Suppressor macrophage treated with lipopolysaccharide for 1 hour (primary cell): ENCODE data around the gene CADM1.

Experiments
- DNase-seq, 3 donors: peaks; one replicate each; pipeline ENCODE4 v3.0.0-alpha.2; 2020 to 2022

Gene CADM1

GRCh38 chr11:115515647-115516395, 11.6 kb upstream of the CADM1 start:
- no peak for DNase-seq

- no peak for DNase-seq
These were observed 2.9 kb upstream of the CADM1 start for GRCh38 chr11:115506954-115507675.

- no peak for DNase-seq
These were observed 960 bp upstream of the CADM1 start for GRCh38 chr11:115505175-115505574.

- DNase-seq: no peak
These were observed 334 bp downstream of the CADM1 start for GRCh38 chr11:115503886-115504275.

DNA sequence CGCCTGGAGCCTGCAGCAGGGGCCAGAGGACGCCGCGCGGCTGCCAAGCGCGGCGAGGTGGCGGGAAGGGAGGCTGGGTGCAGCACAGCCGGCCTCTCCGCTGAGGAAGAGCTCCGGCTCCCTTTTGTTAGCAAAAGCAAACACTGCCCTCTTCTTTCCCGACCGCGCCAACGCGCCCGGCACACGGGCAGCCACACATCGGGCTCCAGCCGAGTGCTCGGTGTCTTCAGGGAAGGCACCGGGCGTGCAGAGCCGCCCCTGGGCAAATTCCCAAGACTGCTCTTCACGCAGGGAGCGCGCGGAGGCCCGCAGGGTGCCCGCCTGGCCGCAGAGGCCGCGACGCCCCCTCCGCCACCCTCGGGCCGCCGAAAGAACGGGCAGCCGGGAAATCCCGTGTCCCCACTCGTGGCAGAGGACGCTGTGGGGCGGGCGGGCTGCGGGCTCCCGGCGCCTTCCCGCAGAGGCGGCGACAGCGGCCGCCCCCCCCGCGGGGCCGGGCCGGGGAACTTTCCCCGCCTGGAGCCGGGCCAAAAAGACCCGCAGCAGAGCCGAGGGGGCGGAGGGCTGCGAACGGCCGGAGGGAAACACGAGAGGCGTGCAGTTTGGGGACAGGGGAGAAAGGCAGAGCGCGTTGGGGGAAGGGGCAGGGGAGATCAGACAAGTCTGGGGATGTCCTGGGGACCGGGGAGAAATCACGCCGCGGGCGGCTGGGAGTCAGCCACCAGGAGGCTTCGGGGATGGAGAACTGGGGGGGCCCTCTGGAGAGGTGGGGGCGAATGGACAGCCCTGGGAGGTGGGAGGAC, 931 bp downstream of the CADM1 start:
- peak; percentile 47 to 64 (median 48) for DNase-seq

- no peak for DNase-seq
These were observed 1.6 kb downstream of the CADM1 start for GRCh38 chr11:115502636-115503082.

DNA sequence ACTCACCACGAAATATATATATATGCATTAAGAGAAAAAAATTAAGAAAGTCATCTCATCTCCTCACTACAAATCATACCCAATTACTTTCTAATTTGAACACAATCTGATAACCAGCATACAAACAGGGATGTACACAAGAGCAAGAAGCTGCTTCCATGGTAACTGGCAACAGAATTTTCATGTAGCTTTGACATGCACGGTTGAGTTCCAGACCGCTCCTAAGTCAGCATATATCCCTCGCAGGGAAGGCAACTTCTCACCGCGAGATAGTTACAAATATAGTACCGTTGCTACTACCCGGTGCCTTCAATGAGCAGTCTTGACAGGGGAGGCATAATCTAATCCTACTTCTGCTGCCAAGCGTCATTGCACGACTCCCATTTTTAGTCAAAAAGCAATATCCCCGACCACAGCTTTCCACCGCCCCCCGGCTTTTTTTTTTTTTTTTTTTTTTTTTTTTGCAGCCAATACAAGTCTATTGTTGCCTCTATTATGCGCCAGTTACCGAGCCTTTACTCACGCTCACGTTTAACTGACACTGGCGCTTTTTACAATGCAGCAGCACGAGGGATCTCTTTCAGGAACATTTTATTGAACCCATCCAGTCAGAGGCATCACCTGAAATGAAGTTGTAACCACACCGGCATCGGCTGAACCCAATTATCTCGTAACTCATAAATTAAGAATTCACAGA, 2.2 kb downstream of the CADM1 start:
- DNase-seq: no peak

DNA sequence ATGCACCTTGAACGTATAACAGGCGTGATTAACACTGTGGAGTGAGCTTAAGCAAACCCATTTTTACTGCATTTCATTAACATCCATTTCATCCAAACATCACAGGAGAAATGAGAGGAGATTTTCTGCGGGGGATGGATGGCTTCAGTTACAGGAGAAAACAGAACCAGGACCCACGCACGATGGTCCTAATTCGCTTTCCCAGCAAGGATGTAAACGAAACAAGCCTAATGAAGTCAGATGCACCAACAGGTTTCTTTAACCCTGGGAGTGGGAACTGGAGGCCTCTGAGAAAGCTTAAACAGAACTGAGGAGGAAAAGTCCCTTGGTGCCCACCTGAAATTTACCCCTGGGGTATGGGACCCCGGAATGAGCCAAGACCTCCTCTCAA, 2.7 kb downstream of the CADM1 start:
- no peak for DNase-seq

GRCh38 chr11:115500547-115501501, 3.4 kb downstream of the CADM1 start:
- peak in 2 of 3 donors; percentile 17 to 47 for DNase-seq

DNA sequence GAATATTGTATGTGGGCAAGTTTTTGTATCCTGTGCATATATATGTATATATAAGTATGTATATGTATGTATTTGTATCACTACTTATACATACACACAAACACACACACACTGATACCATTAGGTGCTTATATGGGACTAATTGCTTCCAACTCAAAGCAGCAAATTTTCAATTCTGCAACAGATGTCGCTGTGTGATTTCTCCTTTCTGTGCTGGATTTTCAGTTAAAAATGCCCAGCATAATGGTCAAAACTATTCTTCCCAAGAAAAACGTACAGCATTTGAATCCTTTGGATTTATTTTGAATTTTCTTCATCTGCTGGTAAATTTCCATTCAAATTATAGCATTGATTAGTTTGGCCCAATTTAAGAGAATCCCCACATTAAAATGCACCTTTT, 4.3 kb downstream of the CADM1 start:
- no peak for DNase-seq

GRCh38 chr11:115499241-115499799, 4.9 kb downstream of the CADM1 start:
- DNase-seq: no peak

GRCh38 chr11:115498354-115498753, 5.9 kb downstream of the CADM1 start:
- DNase-seq: no peak

GRCh38 chr11:115497303-115497702, 6.9 kb downstream of the CADM1 start:
- no peak for DNase-seq

- DNase-seq: no peak
These were observed 7.3 kb downstream of the CADM1 start for GRCh38 chr11:115496892-115497291.

GRCh38 chr11:115493905-115494304, 10.3 kb downstream of the CADM1 start:
- DNase-seq: no peak

DNA sequence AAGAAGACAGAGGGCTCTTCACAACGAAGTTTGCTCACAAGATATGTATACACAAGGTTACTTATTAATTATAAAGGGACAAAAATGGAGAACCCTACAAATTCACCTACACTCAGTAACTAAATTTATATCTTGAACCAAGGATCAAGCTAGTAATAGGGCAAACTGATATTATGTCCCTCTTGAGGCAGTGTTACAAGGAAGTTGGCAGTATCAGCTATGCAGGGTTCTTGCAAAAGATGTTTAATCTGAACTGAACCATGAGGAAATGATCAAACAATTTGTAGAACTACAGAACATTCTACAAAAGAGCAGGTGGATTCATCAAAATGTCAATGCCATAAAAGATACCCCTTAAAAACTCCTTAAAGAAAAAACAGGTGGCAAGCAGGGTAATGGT, 10.7 kb downstream of the CADM1 start:
- no peak for DNase-seq

DNA sequence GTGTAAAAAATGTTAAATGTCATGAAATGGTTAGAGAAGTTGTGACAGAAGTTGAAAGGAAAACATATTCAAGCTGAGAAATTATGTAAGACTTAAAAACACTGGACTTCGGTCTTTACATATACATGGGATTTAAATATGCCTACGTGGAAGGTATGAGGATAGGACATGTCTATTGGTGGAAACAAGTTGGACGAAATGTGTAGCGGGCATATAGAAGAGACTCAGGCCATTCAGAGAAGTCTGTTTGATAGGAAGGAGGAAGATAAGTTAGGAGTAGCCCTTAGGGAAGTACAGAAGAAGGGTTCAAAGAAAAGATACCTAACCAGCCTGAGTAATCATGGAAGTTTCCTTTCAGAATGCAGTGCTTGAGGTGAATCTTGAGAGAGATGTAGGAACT, 14.7 kb downstream of the CADM1 start:
- no peak for DNase-seq

- no peak for DNase-seq
These were observed 15.3 kb downstream of the CADM1 start for GRCh38 chr11:115488945-115489344.

DNA sequence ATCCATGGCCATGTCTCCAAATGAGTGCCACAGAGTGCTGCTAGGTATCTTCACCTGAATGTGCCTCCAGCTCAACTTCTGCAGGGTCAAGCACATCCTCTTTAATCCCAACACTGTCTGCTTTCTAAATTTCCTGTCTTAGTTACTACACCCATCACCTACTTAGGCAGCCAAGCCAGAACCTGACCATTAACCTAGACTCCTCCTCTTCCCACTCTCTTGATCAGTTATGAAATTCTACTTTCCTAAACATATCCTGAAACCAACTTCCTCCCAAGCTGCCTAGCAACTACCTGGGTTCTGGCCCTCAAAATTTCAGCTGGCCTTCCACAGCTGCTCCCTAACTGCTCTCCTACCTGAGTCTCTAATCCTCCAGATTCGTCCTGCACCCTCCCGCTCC, 22.7 kb downstream of the CADM1 start:
- no peak for DNase-seq

DNA sequence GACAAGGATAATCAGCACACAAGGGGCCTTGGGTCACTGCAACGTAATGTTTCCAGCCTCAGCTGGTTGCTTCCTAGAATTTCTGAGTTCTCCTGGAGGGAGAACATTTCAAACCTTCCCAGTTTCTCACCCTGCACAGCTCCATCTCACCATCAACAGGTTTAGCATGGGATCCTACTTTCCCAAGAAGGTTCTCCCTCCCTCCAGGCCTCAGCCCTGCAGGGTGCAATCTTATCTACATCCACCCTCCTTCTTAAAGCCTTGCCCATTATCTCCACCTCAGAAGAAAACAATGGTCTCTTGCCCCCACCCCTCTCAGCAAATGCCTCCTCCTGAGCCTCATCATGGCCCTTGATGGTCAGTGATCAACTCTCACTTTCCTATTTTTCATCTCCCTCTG, 23.6 kb downstream of the CADM1 start:
- no peak for DNase-seq

GRCh38 chr11:115477410-115477809, 26.8 kb downstream of the CADM1 start:
- no peak for DNase-seq
